ENCODE results near the gene RYR2. TPM values are rescaled to one million over a fixed set of nuclear protein-coding genes. Genes with fewer than 3 reads are reported as not detected.

Gene RYR2
- total and polyA plus RNA-seq, 2 of the 8 experiments (the other 6 are each of a cell fraction or from before 2014, with no cell fraction given): 1.3 to 4.4 TPM

- CTCF ChIA-PET (ENCODE audit: partially characterized antibody): interaction anchor here (1.1 to 1.6 kb wide), 3 partner anchors 10 to 122 kb away, joined by 3 to 7 read pairs (median 4); no protein-coding TSS in a partner anchor
- no peak overlapping the region for H3K56ac ChIP-seq (replicated peaks; ENCODE audit: insufficient read length, low read depth, low read length)
- no peak for TF ChIP-seq GABPA (IDR thresholded peaks at IDR 0.05; ENCODE audit: borderline replicate concordance, insufficient read depth, low read length)
Observed at GRCh38 chr1:236994450-236994849, 47.5 kb upstream of the RYR2 start.

More at GRCh38 chr1:236994450-236994849, 47.5 kb upstream of the RYR2 start:
- H3K14ac ChIP-seq (ENCODE audit: insufficient read length): no peak overlapping the region
- WGBS, 2 experiments (ENCODE audit: extremely low coverage in 1 of 2, insufficient coverage in 1 of 2, insufficient read length in 1 of 2, insufficient replicate concordance in 2 of 2, low coverage in 1 of 2, low lambda C conversion rate in 2 of 2, missing lambda C conversion rate in 1 of 2): 100% methylated on average over 1 of the region's 1 CpG; no CpG with 5 or more reads in 1 of the 2 experiments
- peaks cover 0 to 7% (median 0%) of the 10 kb centered on the region in 4 experiments; a peak in 3 of 7 replicates for H3K4me1 ChIP-seq (replicated peaks in 1 of 4; ENCODE audit: control insufficient read depth in 3 of 4, insufficient read depth in 4 of 4, low read length in 3 of 4)
- no peak overlapping the region for H3K18ac ChIP-seq (ENCODE audit: extremely low read depth, low read length)
- H3K23ac ChIP-seq (ENCODE audit: insufficient read length): no peak overlapping the region
- no peaks in the 10 kb centered on the region for H3K36me3 ChIP-seq (ENCODE audit: control insufficient read depth in 2 of 4, insufficient read depth in 4 of 4, low read length in 3 of 4)
- H3K9me3 ChIP-seq (ENCODE audit: insufficient read depth in 2 of 2, low read depth in 1 of 2, low read length in 1 of 2): peaks cover 9% of the 10 kb centered on the region in 2 experiments; a peak in 2 of 4 replicates
- no peaks in the 10 kb centered on the region for H3K79me2 ChIP-seq (ENCODE audit: control insufficient read depth in 1 of 2, insufficient read depth in 2 of 2, low read length in 2 of 2)
- H3K79me1 ChIP-seq (ENCODE audit: low read depth, low read length): no peaks in the 10 kb centered on the region
- H4K91ac ChIP-seq (replicated peaks; ENCODE audit: insufficient read length, low read length): no peak overlapping the region
- H4K5ac ChIP-seq (ENCODE audit: insufficient read length, low read depth, low read length): no peak overlapping the region
- no peaks in the 10 kb centered on the region for H3K23me2 ChIP-seq (ENCODE audit: low read depth, low read length)
- no peak overlapping the region for H3K4me2 ChIP-seq (ENCODE audit: insufficient read depth in 1 of 2, low read depth in 2 of 2, low read length in 2 of 2)
- H3K4me3 ChIP-seq (ENCODE audit: extremely low read depth in 1 of 4, insufficient read depth in 2 of 4, low read depth in 3 of 4, low read length in 4 of 4): no peak overlapping the region
- FAIRE-seq (no peak), DNase-seq (ENCODE audit: low read depth in 1 of 2, low spot score in 2 of 2) (no peak)
- no peak overlapping the region for H2AK5ac ChIP-seq (ENCODE audit: low read depth, low read length)
- H2BK120ac ChIP-seq (replicated peaks; ENCODE audit: low read depth, low read length): no peak overlapping the region
- H4K8ac ChIP-seq (ENCODE audit: extremely low read depth, insufficient read depth, low read length): no peak overlapping the region
- H3K9ac ChIP-seq (replicated peaks in 1 of 4; ENCODE audit: extremely low read depth in 1 of 4, low read depth in 3 of 4, low read length in 3 of 4): no peak overlapping the region
- H4K20me1 ChIP-seq (replicated peaks in 1 of 2; ENCODE audit: control insufficient read depth in 1 of 2, insufficient read depth in 2 of 2, low read length in 2 of 2): no peaks in the 10 kb centered on the region
- H2AFZ ChIP-seq (ENCODE audit: low read length): no peak overlapping the region
- H2BK20ac ChIP-seq (ENCODE audit: low read length): no peak overlapping the region
- no peak overlapping the region for H3K4ac ChIP-seq (replicated peaks; ENCODE audit: insufficient read length, low read depth, low read length)
- POLR2A ChIA-PET (ENCODE audit: partially characterized antibody): no interaction called here
- no peak overlapping the region for H2BK15ac ChIP-seq (ENCODE audit: low read length)
- H3K27me3 ChIP-seq (replicated peaks in 1 of 4; ENCODE audit: control insufficient read depth in 3 of 4, extremely low read depth in 1 of 4, insufficient read depth in 3 of 4, low read length in 3 of 4): no peaks in the 10 kb centered on the region
- no peak overlapping the region for H2BK12ac ChIP-seq (ENCODE audit: low read depth, low read length)
- H2BK5ac ChIP-seq (ENCODE audit: low read depth, low read length): no peak overlapping the region
- no peak overlapping the region for H3K27ac ChIP-seq (ENCODE audit: low read depth, low read length)
